SK-N-SH (cell line): ENCODE data around the gene CARMIL3. TPM values are rescaled to one million over a fixed set of nuclear protein-coding genes. Genes with fewer than 3 reads are reported as not detected.

Source experiments
- CTCF ChIA-PET: fragments of 300-600, 350-600 bp; formaldehyde crosslinking; extraction: SDS; loops from one replicate; lab custom pipeline; 2021; lab: Yijun Ruan, JAX
- POLR2A ChIA-PET: fragments of 350-600 bp; sonication (Branson Sonifier 250); formaldehyde crosslinking; extraction: SDS; loops from one replicate; lab custom pipeline; 2020; ENCODE audit warnings: antibody characterized with exemption, inconsistent platforms; lab: Yijun Ruan, JAX
- DNase-seq: peaks from one replicate; pipeline ENCODE4 v3.0.0; 2012
- H2AFZ ChIP-seq: fragments of 200-600 bp; sonication (generic); 2 replicates; pipeline ENCODE4 v1.8.1; 2016; ENCODE audit warnings: antibody characterized with exemption, mild to moderate bottlenecking, low read depth
- H3F3A ChIP-seq: fragments of 200-600 bp; sonication (generic); replicated peaks from 2 replicates; pipeline ENCODE3; 2016; ENCODE audit warnings: antibody characterized with exemption, mild to moderate bottlenecking; ENCODE audit not compliant: insufficient read depth
- H3K27ac ChIP-seq, 2 experiments: fragments of 200-500 bp in 1 of 2; fragments of 200-600 bp in 1 of 2; sonication (Bioruptor generic) in 1 of 2; sonication (generic), shearing (Covaris generic) in 1 of 2; 2 replicates each; pipeline versions ENCODE4 v1.5.1 to v1.6.1; 2014 to 2016; ENCODE audit warnings: low read depth in 2 of 2, inconsistent platforms in 1 of 2, low read length in 1 of 2, mild to moderate bottlenecking in 1 of 2, mixed read lengths in 1 of 2
- H3K27me3 ChIP-seq: fragments of 200-600 bp; sonication (generic), shearing (Covaris generic); 2 replicates; pipeline ENCODE4 v1.6.1; 2016; ENCODE audit warnings: mixed run types; ENCODE audit not compliant: insufficient read depth
- H3K36me3 ChIP-seq, 2 experiments: fragments of 200-500 bp in 1 of 2; fragments of 200-600 bp in 1 of 2; sonication (Bioruptor generic) in 1 of 2; sonication (generic) in 1 of 2; replicated peaks in 1 of 2; 2 replicates each; pipeline versions ENCODE3 to v1.5.1; 2014 to 2016; ENCODE audit warnings: low read length in 1 of 2, mild to moderate bottlenecking in 1 of 2; ENCODE audit not compliant: insufficient read depth in 2 of 2, control insufficient read depth in 1 of 2
- H3K4me1 ChIP-seq, 2 experiments: fragments of 200-500 bp in 1 of 2; fragments of 200-600 bp in 1 of 2; sonication (Bioruptor generic) in 1 of 2; sonication (generic), shearing (Covaris generic) in 1 of 2; 2 replicates each; pipeline versions ENCODE4 v1.5.1 to v1.6.1; 2014 to 2016; ENCODE audit warnings: low read depth in 1 of 2, low read length in 1 of 2, mixed run types in 1 of 2; ENCODE audit not compliant: insufficient read depth in 2 of 2, control insufficient read depth in 1 of 2
- H3K4me2 ChIP-seq: fragments of 200-600 bp; sonication (generic), shearing (Covaris generic); 2 replicates; pipeline ENCODE4 v1.6.1; 2017; ENCODE audit warnings: mixed run types
- H3K4me3 ChIP-seq, 2 experiments: fragments of 200-500 bp in 1 of 2; fragments of 200-600 bp in 1 of 2; sonication (Bioruptor generic) in 1 of 2; sonication (generic), shearing (Covaris generic) in 1 of 2; 2 replicates each; pipeline versions ENCODE4 v1.5.1 to v1.8.1; 2014 to 2016; ENCODE audit warnings: low read depth in 2 of 2, inconsistent platforms in 1 of 2, low read length in 1 of 2, mild to moderate bottlenecking in 1 of 2, mixed read lengths in 1 of 2, moderate library complexity in 1 of 2
- H3K79me2 ChIP-seq: fragments of 200-600 bp; sonication (generic); 2 replicates; pipeline ENCODE4 v1.8.1; 2017; ENCODE audit warnings: mild to moderate bottlenecking; ENCODE audit not compliant: insufficient read depth
- H3K9ac ChIP-seq: fragments of 200-600 bp; sonication (generic); 2 replicates; pipeline ENCODE4 v1.6.1; 2017; ENCODE audit warnings: mixed run types
- H3K9me2 ChIP-seq: fragments of 200-600 bp; sonication (generic); 2 replicates; pipeline ENCODE4 v1.6.1; 2017; ENCODE audit warnings: mixed run types
- H3K9me3 ChIP-seq: fragments of 200-600 bp; sonication (generic); 2 replicates; pipeline ENCODE4 v1.6.1; 2017; ENCODE audit warnings: mixed run types, mild to moderate bottlenecking, moderate library complexity
- H4K20me1 ChIP-seq: fragments of 200-600 bp; sonication (generic); 2 replicates; pipeline ENCODE4 v1.6.1; 2017; ENCODE audit warnings: mild to moderate bottlenecking, mixed run types; ENCODE audit not compliant: insufficient read depth
- EP300 ChIP-seq, 2 experiments: IDR thresholded peaks; 2 replicates each; pipeline versions ENCODE4 v1.4.0 to v1.6.1; 2012; ENCODE audit warnings: borderline replicate concordance in 1 of 2, low read depth in 1 of 2, low read length in 1 of 2
- FOSL2 ChIP-seq: IDR thresholded peaks from 2 replicates; pipeline ENCODE4 v1.4.0; 2012; ENCODE audit warnings: low read depth, mild to moderate bottlenecking, moderate library complexity, borderline replicate concordance
- FOXM1 ChIP-seq: IDR thresholded peaks from 2 replicates; pipeline ENCODE4 v1.4.0; 2012; ENCODE audit warnings: low read depth, mild to moderate bottlenecking
- GABPA ChIP-seq: IDR thresholded peaks from 2 replicates; pipeline ENCODE4 v1.4.0; 2012; ENCODE audit warnings: low read depth, mild to moderate bottlenecking
- GATA2 ChIP-seq: sonication (generic); formaldehyde crosslinking; IDR thresholded peaks from 2 replicates; pipeline ENCODE4 v1.5.0; 2020; ENCODE audit warnings: mild to moderate bottlenecking, missing genetic modification reagents
- IRF3 ChIP-seq: fragments of 150-350 bp; IDR thresholded peaks from 2 replicates; pipeline ENCODE4 v1.6.1; 2016; ENCODE audit warnings: mild to moderate bottlenecking, low read depth, low read length
- MEF2A ChIP-seq: IDR thresholded peaks from 2 replicates; pipeline ENCODE4 v1.4.0; 2012; ENCODE audit warnings: low read depth, borderline replicate concordance
- NFIC ChIP-seq: IDR thresholded peaks from 2 replicates; pipeline ENCODE4 v1.4.0; 2012; ENCODE audit warnings: borderline replicate concordance
- NRF1 ChIP-seq: IDR thresholded peaks from 2 replicates; pipeline ENCODE4 v1.6.1; 2012; ENCODE audit warnings: low read depth, mild to moderate bottlenecking, low read length
- PBX3 ChIP-seq: IDR thresholded peaks from 2 replicates; pipeline ENCODE4; 2012
- RCOR1 ChIP-seq: fragments of 150-350 bp; IDR thresholded peaks from 2 replicates; pipeline ENCODE4 v1.6.1; 2017; ENCODE audit warnings: antibody characterized with exemption, low read length
- REST ChIP-seq: IDR thresholded peaks from 2 replicates; pipeline ENCODE4 v1.6.1; 2012; ENCODE audit warnings: mild to moderate bottlenecking, low read depth, low read length, moderate library complexity
- RFX5 ChIP-seq: IDR thresholded peaks from 2 replicates; pipeline ENCODE4 v1.6.1; 2012; ENCODE audit warnings: mild to moderate bottlenecking, improper control_type of control experiment, low read length
- RXRA ChIP-seq: IDR thresholded peaks from 2 replicates; pipeline ENCODE4 v1.4.0; 2012; ENCODE audit warnings: low read depth, mild to moderate bottlenecking, borderline replicate concordance
- SIN3A ChIP-seq: IDR thresholded peaks from 2 replicates; pipeline ENCODE4 v1.6.1; 2012; ENCODE audit warnings: low read depth, mild to moderate bottlenecking, low read length, moderate library complexity, borderline replicate concordance
- TCF12 ChIP-seq: IDR thresholded peaks from 2 replicates; pipeline ENCODE4 v1.4.0; 2012
- TEAD4 ChIP-seq: IDR thresholded peaks from 2 replicates; pipeline ENCODE4 v1.4.0; 2012; ENCODE audit warnings: mild to moderate bottlenecking, borderline replicate concordance; ENCODE audit not compliant: insufficient read depth
- USF1 ChIP-seq: IDR thresholded peaks from 2 replicates; pipeline ENCODE4 v1.4.0; 2012; ENCODE audit warnings: low read depth, borderline replicate concordance
- YY1 ChIP-seq: IDR thresholded peaks from 2 replicates; pipeline ENCODE4 v1.4.0; 2012; ENCODE audit warnings: low read depth, mild to moderate bottlenecking
- ZBTB33 ChIP-seq: IDR thresholded peaks from 2 replicates; pipeline ENCODE4 v1.4.0; 2012; ENCODE audit warnings: low read depth, borderline replicate concordance
- WGBS: methylation state at CpG from one replicate; pipeline ENCODE4 v1.1.6; 2017; ENCODE audit warnings: low lambda C conversion rate; 5-methylcytosine and 5-hydroxymethylcytosine counted together
- polyA plus RNA-seq, 3 experiments: library from polyadenylated mRNA; depleted of rRNA; stranded (reverse); fragments of >200 nt; gene quantifications; 2 replicates each; pipeline ENCODE4 v1.2.3, GENCODE V29; 2012

CARMIL3 gene
- polyA plus RNA-seq, 1 of the 3 experiments (the other 2 are of a cell fraction) = 0.43 TPM

- WGBS = 56% methylated on average over 10 of the region's 11 CpGs
- TF ChIP-seq NRF1 (no peak), FOXM1 (no peak), REST (no peak), GABPA (no peak), YY1 (no peak), RCOR1 (no peak), USF1 (no peak), TCF12 (no peak), RFX5 (no peak), MEF2A (no peak), GATA2 (CRISPR knock-in tag) (no peak), RXRA (no peak), TEAD4 (no peak), ZBTB33 (no peak), EP300 (IDR thresholded peaks at IDR 0.05; ENCODE audit: borderline replicate concordance in 1 of 2, low read depth in 1 of 2, low read length in 1 of 2) (no peak), FOSL2 (no peak), IRF3 (no peak), PBX3 (no peak), NFIC (no peak), SIN3A (no peak)
- H3K4me3 ChIP-seq = no peak overlapping the region
- no peak for DNase-seq
- H3F3A ChIP-seq = no peaks in the 10 kb centered on the region
- no peak overlapping the region for H3K27ac ChIP-seq
- no peaks in the 10 kb centered on the region for H3K9me3 ChIP-seq
- H3K4me1 ChIP-seq = peaks cover 0 to 13% of the 10 kb centered on the region in 2 experiments; a peak in 1 of 4 replicates
- H3K79me2 ChIP-seq = no peaks in the 10 kb centered on the region
- POLR2A ChIA-PET = interaction anchor here (1.8 kb wide), 1 partner anchor 23 kb away, joined by 3 read pairs; the partner anchor contains the start of gene CARMIL3
- no peak overlapping the region for H3K4me2 ChIP-seq
- H3K27me3 ChIP-seq = no peaks in the 10 kb centered on the region; the same call in 1 of the 2 replicates
- H3K9me2 ChIP-seq = no peaks in the 10 kb centered on the region
- H2AFZ ChIP-seq = no peak overlapping the region
- H4K20me1 ChIP-seq = no peaks in the 10 kb centered on the region
- H3K9ac ChIP-seq = no peak overlapping the region
- H3K36me3 ChIP-seq = no peaks in the 10 kb centered on the region
- CTCF ChIA-PET = interaction anchor here (1.5 to 42.8 kb wide), 3 partner anchors 10 to 25 kb away, joined by 4 to 1159 read pairs (median 284); partner anchors contain the start of gene PCK2
Measured at GRCh38 chr14:24074625-24075484, 23.0 kb downstream of the CARMIL3 start.
